NB4 (cell line): ENCODE results near the gene HDAC3.

Experiments used
- DNase-seq: peaks from one replicate; pipeline ENCODE4 v3.0.0; 2010; ENCODE audit warnings: low read depth
- H3K4me3 ChIP-seq: one replicate; pipeline ENCODE4 v1.5.1; 2011; ENCODE audit warnings: mild to moderate bottlenecking, low read depth, low read length, moderate library complexity
- CTCF ChIP-seq: IDR thresholded peaks from one replicate; pipeline ENCODE4 v1.5.1; 2012; ENCODE audit warnings: low read depth, low read length
- MAX ChIP-seq: IDR thresholded peaks from 2 replicates; pipeline ENCODE4 v1.6.1; 2011; ENCODE audit warnings: low read depth, low read length
- MYC ChIP-seq: IDR thresholded peaks from 2 replicates; pipeline ENCODE4 v1.6.1; 2011; ENCODE audit warnings: low read depth, low read length
- POLR2A ChIP-seq: IDR thresholded peaks from 2 replicates; pipeline ENCODE4 v1.6.1; 2011; ENCODE audit warnings: mild to moderate bottlenecking; ENCODE audit not compliant: insufficient read length; ENCODE audit errors: extremely low read depth

The HDAC3 gene

GRCh38 chr5:141635646-141636045 lies 1.0 kb downstream of the HDAC3 start:
- TF ChIP-seq CTCF: no peak
- no peak for TF ChIP-seq POLR2A
- no peak for TF ChIP-seq MAX
- peak overlapping the region; percentile 96 for H3K4me3 ChIP-seq
- DNase-seq: no peak

- DNase-seq: no peak
- no peak for TF ChIP-seq POLR2A
- TF ChIP-seq MYC: no peak
- TF ChIP-seq CTCF: no peak
- TF ChIP-seq MAX: no peak
- H3K4me3 ChIP-seq: peak overlapping the region; percentile 8
Measured at GRCh38 chr5:141634720-141635119, 1.9 kb downstream of the HDAC3 start.

- H3K4me3 ChIP-seq: no peak overlapping the region
- no peak for TF ChIP-seq MAX
- TF ChIP-seq POLR2A: no peak
- no peak for TF ChIP-seq MYC
- no peak for TF ChIP-seq CTCF
- peak; percentile 60 for DNase-seq
Measured at GRCh38 chr5:141633871-141634561, 2.6 kb downstream of the HDAC3 start.

GRCh38 chr5:141632650-141633049 lies 4.0 kb downstream of the HDAC3 start:
- H3K4me3 ChIP-seq: no peak overlapping the region
- DNase-seq: no peak
- TF ChIP-seq POLR2A (no peak), CTCF (no peak), MYC (no peak), MAX (no peak)

- no peak for TF ChIP-seq MYC
- no peak for TF ChIP-seq CTCF
- no peak for TF ChIP-seq POLR2A
- no peak for TF ChIP-seq MAX
- H3K4me3 ChIP-seq: no peak overlapping the region
- no peak for DNase-seq
Measured at GRCh38 chr5:141630570-141631140, 6.0 kb downstream of the HDAC3 start.
